CD4-positive, alpha-beta T cell treated with Interleukin-12 subunit alpha and Interleukin-12 subunit beta, for 1 hour (primary cell): ENCODE measurements around the gene ACYP2.
"Not testable (repeated sequence)": the region's sequence is repeated elsewhere in the genome, so short reads cannot be mapped to it uniquely, and the experiment has no call there.

Source experiments
- DNase-seq: peaks from one replicate; pipeline ENCODE4 v3.0.0-alpha.2; 2020

Gene ACYP2

DNA sequence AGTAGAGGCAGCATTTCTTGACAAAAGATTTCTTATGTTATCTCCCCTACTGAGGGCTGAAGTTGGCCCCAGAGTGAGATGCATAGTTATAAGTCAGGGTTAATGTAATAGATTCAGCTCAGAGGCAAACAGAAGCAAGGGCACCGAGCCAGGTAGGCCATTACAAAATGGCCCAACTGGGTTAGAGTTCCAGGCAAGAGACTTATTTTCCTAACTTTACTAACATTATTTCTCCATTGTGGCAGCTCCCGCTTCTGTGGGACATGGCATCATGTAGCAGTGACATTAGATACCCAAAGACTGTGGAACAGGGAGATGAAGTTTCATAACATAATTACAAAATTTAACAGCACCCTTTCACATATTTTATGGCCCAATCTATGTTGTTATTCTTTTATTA is 113.5 kb downstream of the ACYP2 start:
- DNase-seq: no peak

- DNase-seq: no peak
Measured at GRCh38 chr2:54233832-54234649, 118.6 kb downstream of the ACYP2 start.

DNA sequence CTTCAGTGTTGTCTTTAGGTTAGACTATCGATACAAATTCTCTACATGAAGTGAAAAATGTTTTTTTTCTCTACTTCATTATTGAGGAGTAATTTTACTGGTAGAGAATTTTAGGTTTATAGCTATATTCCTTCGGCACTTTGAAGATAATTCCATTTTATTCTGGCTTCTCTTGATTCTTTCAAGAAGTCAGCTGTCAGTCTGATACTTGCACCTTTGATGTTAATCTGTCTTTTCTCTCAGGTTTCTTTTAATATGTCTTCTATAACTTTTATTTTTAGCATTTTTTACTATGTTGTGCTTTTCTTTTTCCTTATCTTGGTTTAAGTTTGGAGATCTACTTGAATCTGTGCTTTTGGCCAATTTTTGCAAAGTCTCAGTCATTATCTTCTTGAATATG is 122.0 kb downstream of the ACYP2 start:
- no peak for DNase-seq

GRCh38 chr2:54239427-54239826 is 124.0 kb downstream of the ACYP2 start:
- no peak for DNase-seq

GRCh38 chr2:54240515-54241469 is 125.4 kb downstream of the ACYP2 start:
- no peak for DNase-seq

- no peak for DNase-seq
Measured at GRCh38 chr2:54247115-54247514, 131.7 kb downstream of the ACYP2 start.

DNA sequence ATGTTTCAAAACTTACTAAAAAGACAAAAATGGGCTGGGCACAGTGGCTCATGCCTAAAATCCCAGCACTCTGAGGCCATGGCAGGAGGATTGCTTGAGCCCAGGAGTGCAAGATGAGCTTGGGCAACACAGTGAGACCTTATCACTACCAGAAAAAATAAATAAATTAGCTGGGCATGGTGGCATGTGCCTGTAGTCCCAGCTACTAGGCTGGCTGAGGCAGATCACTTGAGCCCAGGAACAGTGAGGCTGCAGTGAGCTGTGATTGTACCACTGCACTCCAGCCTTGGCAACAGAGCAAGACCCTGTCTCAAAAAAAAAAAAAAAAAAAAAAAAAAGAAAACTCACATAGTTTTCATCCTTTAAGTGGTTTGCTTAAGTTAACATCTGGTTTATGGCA is 134.2 kb downstream of the ACYP2 start:
- no peak for DNase-seq

GRCh38 chr2:54254180-54254579 is 138.8 kb downstream of the ACYP2 start:
- DNase-seq: no peak

DNA sequence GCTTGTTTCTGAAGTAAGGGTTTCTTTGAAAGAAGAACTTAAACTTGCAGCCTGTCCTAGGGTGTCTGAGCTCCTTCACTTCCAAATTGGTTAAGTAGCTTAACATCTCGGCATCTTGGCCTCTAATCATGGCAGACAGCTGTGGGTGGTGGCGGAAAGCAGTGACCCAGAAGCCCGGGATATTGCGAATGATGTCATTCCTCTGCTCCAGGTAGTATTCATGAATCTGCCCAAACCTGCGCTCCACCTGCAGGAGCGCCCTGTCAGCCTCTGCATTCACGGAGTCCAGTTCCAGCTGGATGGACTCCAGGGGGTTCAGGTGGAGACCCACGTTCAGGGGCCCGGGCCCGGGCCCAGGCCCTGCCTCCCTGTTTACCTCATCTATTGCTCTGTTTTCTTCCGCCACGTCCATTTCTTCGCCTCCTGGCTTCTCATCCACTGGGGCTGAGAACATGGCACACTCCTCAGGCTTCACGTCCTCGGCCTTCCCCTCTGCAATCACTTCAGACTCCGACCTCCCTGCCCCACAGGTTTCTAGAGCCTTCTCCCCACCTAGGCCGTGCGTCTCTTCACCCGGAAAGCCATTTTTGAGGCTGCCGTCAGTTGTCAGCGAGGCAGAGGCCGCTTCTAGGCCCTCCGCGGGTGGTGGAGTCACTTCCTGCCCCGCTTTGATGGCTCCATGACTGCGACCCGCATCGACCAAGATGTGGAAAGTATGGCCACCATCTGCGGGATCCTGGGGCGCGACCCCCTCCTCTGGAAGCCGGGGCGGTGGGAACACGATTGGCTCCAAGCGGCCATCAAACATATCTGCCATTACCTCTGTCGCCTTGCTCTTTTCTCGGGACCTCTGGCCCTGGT is 140.0 kb downstream of the ACYP2 start:
- DNase-seq: no peak

- DNase-seq: no peak
Measured at GRCh38 chr2:54256091-54256694, 140.8 kb downstream of the ACYP2 start, which contains the start of gene TSPYL6. TSS of gene TSPYL6 (minus strand) at chr2:54256229. CDS start at chr2:54256151, 78 bp downstream.

GRCh38 chr2:54258166-54258565 is 142.8 kb downstream of the ACYP2 start:
- DNase-seq: no peak

GRCh38 chr2:54259413-54260240 is 144.2 kb downstream of the ACYP2 start:
- no peak for DNase-seq

- DNase-seq: no peak
Measured at GRCh38 chr2:54260241-54260595, 144.8 kb downstream of the ACYP2 start.

GRCh38 chr2:54261537-54261936 is 146.1 kb downstream of the ACYP2 start:
- no peak for DNase-seq

DNA sequence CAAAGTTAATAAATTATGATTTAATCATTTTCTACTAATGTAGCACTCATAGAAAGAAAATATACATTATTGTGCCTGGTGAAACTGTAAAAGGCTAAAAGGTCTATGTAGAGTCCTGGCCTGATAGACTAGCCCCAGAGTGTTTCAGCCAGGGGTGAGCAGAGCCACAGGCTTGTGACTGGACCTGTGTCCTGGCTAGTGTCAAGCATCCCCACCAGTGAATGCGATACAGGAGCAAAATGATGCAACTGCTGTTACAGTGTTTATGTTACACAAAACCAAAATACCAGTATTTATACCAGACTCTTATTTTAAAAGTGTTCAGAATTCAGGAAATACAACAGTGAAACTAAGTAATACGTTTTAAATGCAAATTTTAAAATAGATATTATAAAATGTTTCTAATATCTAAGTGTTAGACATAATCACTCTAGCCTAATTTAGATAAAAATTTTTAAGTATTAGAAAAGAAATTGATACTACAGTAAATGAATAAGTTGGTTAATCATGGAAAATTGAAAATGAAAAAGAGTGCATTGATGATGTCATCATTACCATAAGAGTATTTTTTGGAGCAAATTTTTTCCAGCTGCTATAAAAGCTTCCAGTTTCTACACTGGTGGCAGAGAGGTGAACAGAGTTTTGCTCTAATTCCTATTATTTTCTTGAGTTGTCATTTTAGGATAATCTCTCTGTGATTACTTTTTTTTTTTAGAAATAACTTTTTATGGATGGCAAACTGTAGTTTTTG is 146.8 kb downstream of the ACYP2 start:
- DNase-seq: no peak

DNA sequence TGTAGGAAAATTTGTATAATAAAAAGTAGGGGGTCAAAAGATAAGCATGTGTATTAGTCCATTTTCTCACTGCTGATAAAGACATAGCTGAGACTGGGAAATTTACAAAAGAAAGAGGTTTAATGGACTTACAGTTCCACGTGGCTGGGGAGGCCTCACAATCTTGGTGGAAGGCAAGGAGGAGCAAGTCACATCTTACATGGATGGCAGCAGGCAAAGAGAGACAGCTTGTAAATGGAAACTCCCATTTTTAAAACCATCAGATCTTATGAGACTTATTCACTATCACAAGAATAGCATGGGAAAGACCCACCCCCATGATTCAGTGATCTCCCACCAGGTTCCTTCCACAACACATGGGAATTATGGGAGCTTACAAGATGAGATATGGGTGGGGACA is 149.7 kb downstream of the ACYP2 start:
- DNase-seq: not testable (repeated sequence)

GRCh38 chr2:54267577-54267976 is 152.2 kb downstream of the ACYP2 start:
- DNase-seq: no peak

DNA sequence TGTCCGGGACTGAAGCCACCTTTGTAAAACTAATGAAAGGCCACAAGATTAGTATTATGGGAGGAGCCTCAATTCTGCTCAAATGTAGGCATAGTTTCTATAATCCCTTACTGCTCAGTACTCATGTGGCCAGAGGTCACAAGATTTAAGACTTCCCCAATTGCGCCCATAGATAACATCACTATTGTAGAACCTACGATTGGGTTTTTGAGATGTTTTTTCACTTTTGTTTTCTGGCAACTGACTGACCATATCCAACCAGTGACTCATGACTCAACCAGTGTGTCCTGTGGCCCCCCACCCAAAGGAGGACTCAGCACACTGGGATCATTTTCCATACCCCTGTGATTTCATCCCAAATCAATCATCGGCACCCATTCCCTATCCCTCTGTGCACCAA is 155.8 kb downstream of the ACYP2 start:
- DNase-seq: no peak

- no peak for DNase-seq
Measured at GRCh38 chr2:54271843-54272627, 156.6 kb downstream of the ACYP2 start.

- DNase-seq: no peak
Measured at GRCh38 chr2:54274781-54275242, 159.4 kb downstream of the ACYP2 start.
